Parathyroid adenoma (tissue), 2 donors: ENCODE measurements around the gene ARHGAP24.
"Not testable (repeated sequence)": the region's sequence is repeated elsewhere in the genome, so short reads cannot be mapped to it uniquely, and the experiment has no call there.

Experiments used
- H2AFZ ChIP-seq: fragments of 300-600 bp; sonication (generic); one replicate; pipeline ENCODE4 v1.7.0; 2017; ENCODE audit warnings: antibody characterized with exemption, mild to moderate bottlenecking
- H3K27ac ChIP-seq: fragments of 300-600 bp; sonication (generic); one replicate; pipeline ENCODE4 v1.7.0; 2017
- H3K27me3 ChIP-seq: fragments of 300-600 bp; sonication (generic); one replicate; pipeline ENCODE4 v1.7.0; 2017; ENCODE audit warnings: low read length; ENCODE audit not compliant: control insufficient read depth, insufficient read depth
- H3K36me3 ChIP-seq: fragments of 300-600 bp; sonication (generic); one replicate; pipeline ENCODE4 v1.7.0; 2017; ENCODE audit warnings: low read length; ENCODE audit not compliant: control insufficient read depth, insufficient read depth
- H3K4me1 ChIP-seq: fragments of 300-600 bp; sonication (generic); one replicate; pipeline ENCODE4 v1.7.0; 2017; ENCODE audit warnings: control low read depth
- H3K4me2 ChIP-seq: fragments of 300-600 bp; sonication (generic); one replicate; pipeline ENCODE4 v1.7.0; 2017; ENCODE audit warnings: low read length
- H3K4me3 ChIP-seq: fragments of 300-600 bp; sonication (generic); one replicate; pipeline ENCODE4 v1.7.0; 2017; ENCODE audit warnings: low read depth, low read length
- H3K79me2 ChIP-seq: fragments of 300-600 bp; sonication (generic); one replicate; pipeline ENCODE4 v1.7.0; 2017; ENCODE audit warnings: control low read depth
- H3K9ac ChIP-seq: fragments of 300-600 bp; sonication (generic); one replicate; pipeline ENCODE4 v1.7.0; 2017; ENCODE audit warnings: mild to moderate bottlenecking
- H3K9me3 ChIP-seq: fragments of 300-600 bp; sonication (generic); one replicate; pipeline ENCODE4 v1.7.0; 2017; ENCODE audit warnings: low read length; ENCODE audit not compliant: control insufficient read depth
- CTCF ChIP-seq: fragments of 300-600 bp; sonication (generic); IDR thresholded peaks from one replicate; pipeline ENCODE4 v1.7.0; 2017; ENCODE audit warnings: antibody characterized with exemption, mild to moderate bottlenecking
- donor health status: primary hyperparathyroidism.

Gene ARHGAP24

DNA sequence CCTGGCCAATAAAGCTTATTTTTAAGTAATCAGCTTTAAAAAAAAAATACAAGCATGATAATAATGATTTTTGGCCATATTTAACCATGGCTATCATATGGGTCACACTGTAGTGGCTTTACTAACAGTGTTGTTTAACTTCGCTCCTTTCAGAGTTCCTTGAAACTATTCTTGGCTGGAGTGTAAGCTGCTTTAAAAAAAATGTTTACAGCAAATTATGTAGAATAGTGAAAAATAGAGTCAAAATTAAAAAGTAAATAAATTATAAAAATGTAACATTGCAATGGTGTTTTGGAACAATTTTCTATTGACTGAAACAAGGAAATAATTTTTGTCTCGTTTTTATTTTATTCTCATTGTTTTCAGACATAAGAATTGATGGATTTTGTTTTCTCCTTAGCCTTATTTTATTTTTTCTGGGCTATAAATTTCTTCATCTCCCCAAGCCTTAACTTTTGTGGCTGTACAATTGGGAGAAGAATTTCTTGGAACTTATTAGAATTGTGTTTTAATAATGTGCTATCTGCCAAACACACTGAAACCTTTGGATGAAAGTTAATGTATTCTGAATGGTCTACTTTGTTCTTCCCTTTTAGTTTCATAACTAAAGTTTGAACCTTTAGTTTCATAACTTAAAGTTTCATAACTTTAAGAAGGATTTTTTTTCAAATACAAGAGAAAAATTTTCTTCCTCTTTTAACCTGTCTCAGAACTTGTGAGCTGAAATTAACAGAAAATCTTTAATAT lies 182.0 kb downstream of the ARHGAP24 start:
- no peak for TF ChIP-seq CTCF
- Histone ChIP-seq H2AFZ (no peak overlapping the region), H3K79me2 (no peaks in the 10 kb centered on the region), H3K36me3 (no peaks in the 10 kb centered on the region), H3K9me3 (no peaks in the 10 kb centered on the region), H3K4me1 (no peaks in the 10 kb centered on the region), H3K9ac (no peak overlapping the region), H3K4me2 (no peak overlapping the region), H3K27ac (no peak overlapping the region), H3K27me3 (no peaks in the 10 kb centered on the region), H3K4me3 (no peak overlapping the region)

DNA sequence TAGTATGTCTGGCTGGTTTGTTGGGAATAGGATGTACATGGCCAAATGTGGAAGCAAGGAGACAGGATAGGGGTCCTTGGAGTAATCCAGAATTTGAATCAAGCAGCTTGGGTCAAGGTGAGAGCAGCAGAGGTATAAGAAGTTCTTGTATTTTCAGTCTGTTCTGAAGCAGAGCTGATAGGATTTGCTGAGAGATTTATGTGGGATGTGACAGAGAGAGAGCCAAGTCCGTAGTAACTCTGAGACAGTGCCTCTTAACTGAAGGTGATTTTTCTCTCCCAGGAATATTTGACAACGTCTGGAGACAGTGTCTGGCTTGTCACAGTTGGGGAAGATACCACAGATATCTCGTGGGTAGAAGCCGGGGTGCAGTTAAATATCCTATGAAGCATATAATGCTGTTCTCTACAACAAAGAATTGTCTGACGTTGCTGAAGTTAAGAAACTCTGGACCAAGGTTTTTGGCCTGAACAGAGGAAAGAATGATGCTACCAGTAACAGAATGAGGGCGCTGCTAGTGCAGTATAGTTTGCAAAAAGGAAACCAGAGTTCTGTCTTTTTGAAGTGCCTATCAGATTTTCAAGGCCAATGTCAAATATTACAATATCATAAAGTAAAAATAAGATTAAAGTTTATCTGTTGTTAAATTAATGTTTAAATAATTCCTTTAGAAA lies 184.0 kb downstream of the ARHGAP24 start:
- no peaks in the 10 kb centered on the region for H3K9me3 ChIP-seq
- TF ChIP-seq CTCF = no peak
- no peak overlapping the region for H3K27ac ChIP-seq
- H3K79me2 ChIP-seq = no peaks in the 10 kb centered on the region
- no peak overlapping the region for H3K4me3 ChIP-seq
- H3K36me3 ChIP-seq = no peaks in the 10 kb centered on the region
- H3K4me2 ChIP-seq = no peak overlapping the region
- H2AFZ ChIP-seq = no peak overlapping the region
- no peak overlapping the region for H3K9ac ChIP-seq
- no peaks in the 10 kb centered on the region for H3K4me1 ChIP-seq
- no peaks in the 10 kb centered on the region for H3K27me3 ChIP-seq

GRCh38 chr4:85659610-85660218 lies 184.8 kb downstream of the ARHGAP24 start:
- Histone ChIP-seq H3K9ac (no peak overlapping the region), H3K27me3 (no peaks in the 10 kb centered on the region), H3K4me2 (no peak overlapping the region), H3K4me3 (no peak overlapping the region), H3K9me3 (no peaks in the 10 kb centered on the region), H3K27ac (no peak overlapping the region), H3K4me1 (no peaks in the 10 kb centered on the region), H3K36me3 (no peaks in the 10 kb centered on the region), H3K79me2 (no peaks in the 10 kb centered on the region), H2AFZ (no peak overlapping the region)
- no peak for TF ChIP-seq CTCF

DNA sequence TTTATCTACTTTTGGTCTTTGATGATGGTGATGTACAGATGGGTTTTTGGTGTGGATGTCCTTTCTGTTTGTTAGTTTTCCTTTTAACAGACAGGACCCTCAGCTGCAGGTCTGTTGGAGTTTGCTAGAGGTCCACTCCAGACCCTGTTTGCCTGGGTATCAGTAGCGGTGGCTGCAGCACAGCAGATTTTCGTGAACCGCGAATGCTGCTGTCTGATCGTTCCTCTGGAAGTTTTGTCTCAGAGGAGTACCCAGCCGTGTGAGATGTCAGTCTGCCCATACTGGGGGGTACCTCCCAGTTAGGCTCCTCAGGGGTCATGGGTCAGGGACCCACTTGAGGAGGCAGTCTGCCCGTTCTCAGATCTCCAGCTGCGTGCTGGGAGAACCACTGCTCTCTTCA lies 191.7 kb downstream of the ARHGAP24 start:
- not testable (repeated sequence) for H3K27me3 ChIP-seq, H3K27ac ChIP-seq, H3K4me3 ChIP-seq, H3K4me1 ChIP-seq, H3K9me3 ChIP-seq, H3K79me2 ChIP-seq, H3K4me2 ChIP-seq, H3K36me3 ChIP-seq, H3K9ac ChIP-seq, H2AFZ ChIP-seq

- Histone ChIP-seq H3K79me2 (no peaks in the 10 kb centered on the region), H2AFZ (no peak overlapping the region), H3K4me3 (no peak overlapping the region), H3K27me3 (no peaks in the 10 kb centered on the region), H3K4me1 (no peaks in the 10 kb centered on the region), H3K9ac (no peak overlapping the region), H3K36me3 (no peaks in the 10 kb centered on the region), H3K27ac (no peak overlapping the region), H3K4me2 (no peak overlapping the region), H3K9me3 (peaks cover 3% of the 10 kb centered on the region)
- no peak for TF ChIP-seq CTCF
Measured at GRCh38 chr4:85669204-85669603, 194.3 kb downstream of the ARHGAP24 start.
